GM23248 (cell line): ENCODE data around the gene UBAP2. TPM values are rescaled to one million over a fixed set of nuclear protein-coding genes. Genes with fewer than 3 reads are reported as not detected.

Experiments
- DNase-seq: peaks from one replicate; pipeline ENCODE4 v3.0.0-alpha.2; 2015
- H2AFZ ChIP-seq: fragments of 200-600 bp; sonication (generic); 2 replicates; pipeline ENCODE4 v1.6.1; 2016; ENCODE audit warnings: antibody characterized with exemption
- H3F3A ChIP-seq: fragments of 200-600 bp; sonication (generic); 2 replicates; pipeline ENCODE4 v1.6.1; 2016; ENCODE audit warnings: mild to moderate bottlenecking, antibody characterized with exemption, mixed run types; ENCODE audit not compliant: insufficient read depth
- H3K27ac ChIP-seq: fragments of 200-600 bp; sonication (generic); 2 replicates; pipeline ENCODE4 v1.5.1; 2016; ENCODE audit warnings: mild to moderate bottlenecking
- H3K27me3 ChIP-seq: fragments of 200-600 bp; sonication (generic); replicated peaks from 2 replicates; pipeline ENCODE4 v1.6.1; 2016; ENCODE audit warnings: mild to moderate bottlenecking; ENCODE audit not compliant: insufficient read depth
- H3K36me3 ChIP-seq: fragments of 200-600 bp; sonication (generic); 2 replicates; pipeline ENCODE4 v1.6.1; 2016; ENCODE audit warnings: low read depth, mild to moderate bottlenecking
- H3K4me1 ChIP-seq: fragments of 200-600 bp; sonication (generic); 2 replicates; pipeline ENCODE4 v1.6.1; 2016; ENCODE audit warnings: mild to moderate bottlenecking; ENCODE audit not compliant: insufficient read depth
- H3K4me2 ChIP-seq: fragments of 200-600 bp; sonication (generic); one replicate; pipeline ENCODE4 v1.6.1; 2016; ENCODE audit warnings: mild to moderate bottlenecking; ENCODE audit not compliant: unreplicated experiment
- H3K4me3 ChIP-seq: fragments of 200-600 bp; sonication (generic); 2 replicates; pipeline ENCODE4 v1.5.1; 2016; ENCODE audit warnings: mild to moderate bottlenecking
- H3K79me2 ChIP-seq: fragments of 200-600 bp; sonication (generic); 2 replicates; pipeline ENCODE4 v1.6.1; 2016; ENCODE audit warnings: mild to moderate bottlenecking; ENCODE audit not compliant: insufficient read depth
- H3K9ac ChIP-seq: fragments of 200-600 bp; sonication (generic); 2 replicates; pipeline ENCODE4 v1.6.1; 2016; ENCODE audit warnings: mild to moderate bottlenecking
- H3K9me2 ChIP-seq: fragments of 200-600 bp; sonication (generic); 2 replicates; pipeline ENCODE4 v1.6.1; 2016; ENCODE audit warnings: mixed run types, mild to moderate bottlenecking, moderate library complexity; ENCODE audit not compliant: insufficient read depth
- H3K9me3 ChIP-seq: fragments of 200-600 bp; sonication (generic); one replicate; pipeline ENCODE4 v1.6.1; 2017; ENCODE audit warnings: low read depth
- H4K20me1 ChIP-seq: fragments of 200-600 bp; sonication (generic); 2 replicates; pipeline ENCODE4 v1.6.0; 2016; ENCODE audit not compliant: insufficient read depth
- EZH2 ChIP-seq: fragments of 200-600 bp; sonication (generic); IDR thresholded peaks from 2 replicates; pipeline ENCODE4 v1.6.1; 2018; ENCODE audit warnings: antibody characterized with exemption, mild to moderate bottlenecking; ENCODE audit not compliant: insufficient read depth, poor library complexity, severe bottlenecking
- EZH2phosphoT487 ChIP-seq: fragments of 200-600 bp; sonication (generic); IDR thresholded peaks from 2 replicates; pipeline ENCODE4 v1.6.1; 2018; ENCODE audit warnings: antibody characterized with exemption, moderate library complexity, mild to moderate bottlenecking, low read depth; ENCODE audit not compliant: insufficient read depth
- WGBS, 2 experiments: methylation state at CpG; one replicate each; pipeline ENCODE4 v1.1.6; 2015 to 2017; ENCODE audit warnings: low lambda C conversion rate in 2 of 2, low coverage in 1 of 2; ENCODE audit errors: missing lambda C conversion rate in 2 of 2; 5-methylcytosine and 5-hydroxymethylcytosine counted together
- in situ Hi-C: fragments of 300-500 bp; cut with MboI; formaldehyde crosslinking; loops from 2 replicates; pipeline ENCODE4 v1.15.0; 2020
- polyA plus RNA-seq: library from polyadenylated mRNA; unstranded; fragments of >200 nt; fragmentation: Nextera tagmentation; extraction: Ambion mirVana; gene quantifications from 2 replicates; pipeline ENCODE4 v1.2.1, GENCODE V29; 2016
- total RNA-seq: library from RNA; depleted of rRNA; stranded (reverse); fragments of >200 nt; shearing (Covaris generic); gene quantifications from 2 replicates; pipeline ENCODE4 v1.2.3, GENCODE V29; 2014

Gene UBAP2
- total and polyA plus RNA-seq, 2 experiments from 2014 or later = 13.0 to 13.9 TPM

DNA sequence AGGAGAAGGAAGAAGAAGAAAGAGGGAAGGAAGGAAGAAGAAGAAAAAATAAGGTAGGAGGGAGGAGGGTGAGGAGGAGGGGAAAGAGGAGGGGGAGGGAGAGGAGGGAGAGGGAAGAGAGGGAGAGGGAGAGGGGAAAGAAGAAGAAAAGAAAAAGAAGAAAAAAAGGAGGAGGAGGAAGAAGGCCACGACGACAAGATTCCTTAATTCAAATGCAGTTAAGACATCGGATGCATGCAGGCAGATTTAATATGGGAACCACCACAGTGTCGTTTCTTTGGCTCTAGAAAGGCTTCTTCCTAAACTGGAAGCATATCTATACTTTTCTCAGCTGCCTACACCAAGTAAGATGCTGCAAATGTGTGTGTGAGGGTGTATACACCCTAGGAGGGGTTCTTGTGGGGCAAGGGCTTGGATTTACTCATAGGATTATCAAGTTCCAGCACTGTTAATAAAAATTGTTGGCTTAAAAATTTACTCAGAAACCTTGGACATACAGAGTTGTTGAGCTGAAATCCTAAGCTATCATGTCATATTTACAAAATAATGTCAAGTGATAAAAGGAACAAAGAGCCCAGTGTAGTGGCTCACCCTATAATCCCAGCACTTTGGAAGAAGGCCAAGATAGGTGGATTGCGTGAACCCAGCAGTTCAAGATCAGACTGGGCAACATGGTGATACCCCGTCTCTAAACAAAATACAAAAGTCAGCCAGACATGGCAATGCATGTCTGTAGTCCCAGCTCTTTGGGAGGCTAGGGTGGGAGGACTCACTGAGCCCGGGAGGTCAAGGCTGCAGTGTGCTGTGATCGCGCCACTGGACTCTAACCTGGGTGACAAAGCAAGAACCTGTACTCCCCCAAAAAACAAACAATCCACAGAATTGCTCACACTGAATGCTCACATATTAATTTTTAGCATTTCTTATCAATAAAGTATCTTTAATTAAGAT is 108.5 kb downstream of the UBAP2 start:
- no peaks in the 10 kb centered on the region for H3K27me3 ChIP-seq
- no peaks in the 10 kb centered on the region for H3K9me2 ChIP-seq
- H3K36me3 ChIP-seq = peaks cover 39% of the 10 kb centered on the region
- H3K9ac ChIP-seq = no peak overlapping the region
- H3K4me3 ChIP-seq = no peak overlapping the region
- DNase-seq = no peak
- H3K79me2 ChIP-seq = peaks cover 15% of the 10 kb centered on the region; the same call in 1 of the 2 replicates
- H3K9me3 ChIP-seq = no peaks in the 10 kb centered on the region
- peaks cover 8% of the 10 kb centered on the region; the same call in 1 of the 2 replicates for H3K4me1 ChIP-seq
- WGBS, 2 experiments = 96 to 97% methylated on average over 7 to 9 of the region's 9 CpGs
- H4K20me1 ChIP-seq = no peaks in the 10 kb centered on the region
- H3K27ac ChIP-seq = no peak overlapping the region
- no peak overlapping the region for H2AFZ ChIP-seq
- H3K4me2 ChIP-seq = no peak overlapping the region
- in situ Hi-C loops = no loop called here
- no peak for TF ChIP-seq EZH2
- TF ChIP-seq EZH2phosphoT487 = no peak
- no peaks in the 10 kb centered on the region; the same call in 1 of the 2 replicates for H3F3A ChIP-seq

DNA sequence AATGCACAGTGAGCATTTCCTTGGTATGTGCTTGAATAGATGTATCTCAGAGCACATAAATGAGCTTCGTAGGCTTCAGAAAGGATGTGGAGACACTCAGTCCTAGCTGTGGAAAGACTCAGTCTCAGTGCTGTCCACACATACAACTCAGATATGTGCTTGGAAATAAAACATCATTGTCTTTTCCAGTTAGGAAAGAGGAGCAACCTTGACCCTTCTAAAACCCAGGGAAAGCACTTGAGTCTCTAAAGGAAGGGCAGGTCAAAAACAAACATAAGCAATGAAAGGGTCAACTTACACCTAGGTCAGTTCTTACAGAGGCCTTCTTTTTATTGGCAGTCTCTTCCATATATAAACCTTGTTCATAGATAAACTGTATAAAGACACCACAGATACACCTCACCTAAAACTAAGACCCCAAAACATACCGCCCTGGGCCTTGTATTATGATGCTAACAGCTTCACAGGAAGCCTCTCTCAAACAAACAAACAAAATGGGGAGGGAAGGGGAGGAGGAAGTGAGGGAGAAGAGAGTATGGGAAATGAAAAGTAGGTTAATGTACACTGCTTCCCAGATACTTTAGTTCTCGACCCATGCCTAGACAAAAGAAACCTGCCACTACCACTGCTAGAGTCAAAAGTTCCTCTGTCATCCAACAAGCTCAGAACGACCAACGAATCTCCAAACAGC is 114.4 kb downstream of the UBAP2 start:
- H3K36me3 ChIP-seq = peaks cover 35% of the 10 kb centered on the region
- WGBS, 2 experiments = 89 to 92% methylated on average over 5 of the region's 5 CpGs

DNA sequence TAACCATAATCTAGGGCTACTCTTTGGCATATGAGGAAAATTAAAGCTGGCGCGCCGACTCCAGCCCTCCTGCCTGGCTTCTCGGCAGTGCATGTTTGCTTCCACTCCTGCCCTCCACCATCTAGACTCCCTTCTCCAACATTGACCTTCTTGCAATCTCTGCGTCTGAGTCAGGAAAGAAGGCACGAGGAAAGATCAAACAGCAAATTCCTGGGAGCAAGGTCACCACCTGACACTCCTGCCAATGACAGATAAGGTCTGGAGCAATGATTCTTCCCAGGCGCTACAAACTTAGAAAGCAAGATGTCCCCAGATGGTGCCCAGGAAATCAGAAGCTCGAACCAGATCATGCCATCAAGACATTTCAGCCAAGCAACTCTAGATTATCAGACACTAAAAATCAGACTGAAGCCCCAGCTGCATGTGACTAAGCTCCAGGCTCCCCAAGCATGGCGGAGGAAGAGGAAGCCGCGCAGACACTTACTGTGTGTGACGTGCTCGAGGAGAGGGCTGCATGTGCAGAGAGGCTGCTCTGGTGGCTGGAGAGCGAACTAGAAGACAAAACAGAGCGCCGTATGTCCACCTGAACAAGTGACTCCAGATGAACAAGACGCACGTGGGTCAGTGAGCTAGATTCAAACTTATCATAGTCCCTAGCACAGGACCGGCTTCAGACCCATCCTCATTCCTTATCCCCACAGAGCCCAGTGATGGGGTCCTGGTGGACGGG is 116.4 kb downstream of the UBAP2 start:
- Histone ChIP-seq H3K27ac (no peak overlapping the region), H3K4me3 (no peak overlapping the region), H3K4me2 (no peak overlapping the region), H3K36me3 (peaks cover 29% of the 10 kb centered on the region), H3F3A (no peaks in the 10 kb centered on the region), H3K79me2 (peaks cover 19% of the 10 kb centered on the region), H2AFZ (no peak overlapping the region), H4K20me1 (no peaks in the 10 kb centered on the region), H3K4me1 (no peaks in the 10 kb centered on the region), H3K9me3 (no peaks in the 10 kb centered on the region), H3K9me2 (no peaks in the 10 kb centered on the region), H3K9ac (no peak overlapping the region), H3K27me3 (no peaks in the 10 kb centered on the region)
- TF ChIP-seq EZH2 (no peak), EZH2phosphoT487 (no peak)
- in situ Hi-C loops = no loop called here
- no peak for DNase-seq
- 92 to 93% methylated on average over 17 to 20 of the region's 20 CpGs for WGBS, 2 experiments

More for the DNA sequence above, 114.4 kb downstream of the UBAP2 start:
- H3K9me2 ChIP-seq = no peaks in the 10 kb centered on the region
- no peak overlapping the region for H3K27ac ChIP-seq
- no peak overlapping the region for H3K4me3 ChIP-seq
- no peak overlapping the region for H3K9ac ChIP-seq
- H3K27me3 ChIP-seq = no peaks in the 10 kb centered on the region
- H3K4me1 ChIP-seq = no peaks in the 10 kb centered on the region
- peaks cover 12% of the 10 kb centered on the region for H3K79me2 ChIP-seq
- no peaks in the 10 kb centered on the region for H3F3A ChIP-seq
- H2AFZ ChIP-seq = no peak overlapping the region
- in situ Hi-C loops = no loop called here
- no peaks in the 10 kb centered on the region for H4K20me1 ChIP-seq
- H3K9me3 ChIP-seq = no peaks in the 10 kb centered on the region
- no peak for DNase-seq
- H3K4me2 ChIP-seq = no peak overlapping the region
- TF ChIP-seq EZH2phosphoT487 = no peak
- no peak for TF ChIP-seq EZH2

DNA sequence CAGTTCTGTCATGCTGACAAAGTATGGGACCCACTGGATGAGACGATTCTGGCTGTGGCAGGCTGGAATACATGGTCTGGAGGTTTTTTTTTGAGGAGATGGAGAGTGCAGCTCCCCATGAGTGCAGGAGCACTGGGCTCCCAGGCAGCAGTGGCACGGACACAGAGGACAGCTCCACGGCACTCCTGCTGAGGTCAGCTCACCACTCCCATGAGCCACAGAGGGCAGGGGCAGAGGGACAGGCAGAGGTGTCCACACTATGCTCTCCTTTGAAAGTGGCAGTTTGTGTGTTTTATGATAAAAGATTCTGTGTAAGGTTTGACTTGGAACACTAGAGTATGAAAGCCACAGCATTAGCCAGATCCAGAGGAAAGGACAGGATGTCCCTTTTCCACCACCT is 117.4 kb downstream of the UBAP2 start:
- 52 to 55% methylated on average over 3 of the region's 3 CpGs for WGBS, 2 experiments
- no peak for DNase-seq
- in situ Hi-C loops = no loop called here

More for the DNA sequence above, 117.4 kb downstream of the UBAP2 start:
- no peak overlapping the region for H3K9ac ChIP-seq
- no peak overlapping the region for H3K27ac ChIP-seq
- peaks cover 35% of the 10 kb centered on the region for H3K36me3 ChIP-seq
- no peaks in the 10 kb centered on the region for H4K20me1 ChIP-seq
- H3K79me2 ChIP-seq = peaks cover 17% of the 10 kb centered on the region
- no peaks in the 10 kb centered on the region for H3K27me3 ChIP-seq
- H3K4me2 ChIP-seq = no peak overlapping the region
- H3K4me3 ChIP-seq = no peak overlapping the region
- H3F3A ChIP-seq = 0 out of 2 replicates have a peak, but pooled peaks cover 2% of the 10 kb centered on the region
- no peaks in the 10 kb centered on the region for H3K9me3 ChIP-seq
- no peaks in the 10 kb centered on the region for H3K9me2 ChIP-seq
- TF ChIP-seq EZH2phosphoT487 (no peak), EZH2 (no peak)
- no peak overlapping the region for H2AFZ ChIP-seq
- no peaks in the 10 kb centered on the region for H3K4me1 ChIP-seq
